ENCODE measurements around the gene KCTD20. TPM values are rescaled to one million over a fixed set of nuclear protein-coding genes. Genes with fewer than 3 reads are reported as not detected.
"Not testable (repeated sequence)": the region's sequence is repeated elsewhere in the genome, so short reads cannot be mapped to it uniquely, and the experiment has no call there.

Gene KCTD20
- polyA plus RNA-seq, 1 donor (not counting 4 experiments of a cell fraction or from before 2014, with no cell fraction given), result 31.8 TPM

DNA sequence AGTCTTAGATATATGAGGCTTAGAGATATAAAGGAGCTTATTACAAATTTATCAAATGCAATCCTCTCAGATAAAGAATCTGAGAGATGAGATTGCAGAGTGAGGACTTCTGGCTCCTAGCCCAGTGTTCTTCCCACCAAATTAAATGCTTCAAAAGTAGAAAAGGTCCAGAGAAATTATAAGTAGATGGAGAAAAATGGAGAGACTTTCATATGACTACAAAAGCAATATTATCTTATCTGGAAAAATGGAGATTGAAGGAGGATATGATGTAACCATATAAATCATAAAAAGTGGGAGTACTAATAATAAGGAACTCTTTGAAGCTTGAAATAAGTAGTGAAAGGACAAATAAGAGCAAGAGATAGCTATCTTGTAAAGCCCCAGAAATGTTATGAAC, 2.8 kb downstream of the KCTD20 start:
- Histone ChIP-seq H3K79me2 (ENCODE audit: control insufficient read depth, insufficient read depth, low read length) (peaks cover 48% of the 10 kb centered on the region), H3K4me1 (ENCODE audit: control insufficient read depth, extremely low read depth, insufficient read depth, low read length) (peaks cover 32% of the 10 kb centered on the region), H4K20me1 (ENCODE audit: control insufficient read depth, extremely low read depth, insufficient read depth, low read length) (no peaks in the 10 kb centered on the region), H3K36me3 (ENCODE audit: control insufficient read depth in 2 of 2, extremely low read depth in 1 of 2, insufficient read depth in 2 of 2, low read length in 2 of 2) (peaks cover 0 to 2% of the 10 kb centered on the region in 2 experiments), H3K4me2 (ENCODE audit: control insufficient read depth, extremely low read depth, insufficient read depth, low read depth, low read length) (no peak overlapping the region), H3K9me1 (ENCODE audit: control insufficient read depth, extremely low read depth, insufficient read depth, low read length) (peaks cover 3% of the 10 kb centered on the region), H3K27me3 (ENCODE audit: control insufficient read depth, extremely low read depth, insufficient read depth, low read length) (no peaks in the 10 kb centered on the region), H3K4me3 (ENCODE audit: control insufficient read depth in 2 of 3, extremely low read depth in 1 of 3, insufficient read depth in 2 of 3, low read depth in 1 of 3, low read length in 3 of 3) (no peak overlapping the region), H3K9me3 (ENCODE audit: control insufficient read depth, low read depth, low read length) (no peaks in the 10 kb centered on the region), H3K9ac (ENCODE audit: control insufficient read depth, extremely low read depth, insufficient read depth, low read length) (no peak overlapping the region), H3K27ac (ENCODE audit: control insufficient read depth, insufficient read depth, low read length) (no peak overlapping the region), H2AFZ (ENCODE audit: control insufficient read depth, low read length) (no peak overlapping the region)
- dilution Hi-C loops (cut with MboI; ENCODE audit: extremely low pct_ligation_motif_present, low sequenced_read_pairs), result no loop called here
- TF ChIP-seq EZH2 (IDR thresholded peaks at IDR 0.05; ENCODE audit: low read length), result no peak
- TF ChIP-seq, protein P1, sequence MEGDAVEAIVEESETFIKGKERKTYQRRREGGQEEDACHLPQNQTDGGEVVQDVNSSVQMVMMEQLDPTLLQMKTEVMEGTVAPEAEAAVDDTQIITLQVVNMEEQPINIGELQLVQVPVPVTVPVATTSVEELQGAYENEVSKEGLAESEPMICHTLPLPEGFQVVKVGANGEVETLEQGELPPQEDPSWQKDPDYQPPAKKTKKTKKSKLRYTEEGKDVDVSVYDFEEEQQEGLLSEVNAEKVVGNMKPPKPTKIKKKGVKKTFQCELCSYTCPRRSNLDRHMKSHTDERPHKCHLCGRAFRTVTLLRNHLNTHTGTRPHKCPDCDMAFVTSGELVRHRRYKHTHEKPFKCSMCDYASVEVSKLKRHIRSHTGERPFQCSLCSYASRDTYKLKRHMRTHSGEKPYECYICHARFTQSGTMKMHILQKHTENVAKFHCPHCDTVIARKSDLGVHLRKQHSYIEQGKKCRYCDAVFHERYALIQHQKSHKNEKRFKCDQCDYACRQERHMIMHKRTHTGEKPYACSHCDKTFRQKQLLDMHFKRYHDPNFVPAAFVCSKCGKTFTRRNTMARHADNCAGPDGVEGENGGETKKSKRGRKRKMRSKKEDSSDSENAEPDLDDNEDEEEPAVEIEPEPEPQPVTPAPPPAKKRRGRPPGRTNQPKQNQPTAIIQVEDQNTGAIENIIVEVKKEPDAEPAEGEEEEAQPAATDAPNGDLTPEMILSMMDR (optimal IDR thresholded peaks at IDR 0.05 in 1 of 3, IDR thresholded peaks at IDR 0.05 in 1 of 3, conservative IDR thresholded peaks at IDR 0.05 in 1 of 3; ENCODE audit: extremely low read depth in 1 of 3, insufficient read depth in 2 of 3, low read length in 3 of 3), result no peak
- DNase-seq (ENCODE audit: low read depth, low spot score) (no peak), FAIRE-seq (no peak)

GRCh38 chr6:36449173-36449572, 6.4 kb downstream of the KCTD20 start:
- H3K27me3 ChIP-seq (ENCODE audit: control insufficient read depth, extremely low read depth, insufficient read depth, low read length); H3K4me2 ChIP-seq (ENCODE audit: control insufficient read depth, extremely low read depth, insufficient read depth, low read depth, low read length); dilution Hi-C loops (cut with MboI; ENCODE audit: extremely low pct_ligation_motif_present, low sequenced_read_pairs); FAIRE-seq; H3K4me1 ChIP-seq (ENCODE audit: control insufficient read depth, extremely low read depth, insufficient read depth, low read length); H2AFZ ChIP-seq (ENCODE audit: control insufficient read depth, low read length); DNase-seq (ENCODE audit: low read depth, low spot score); H4K20me1 ChIP-seq (ENCODE audit: control insufficient read depth, extremely low read depth, insufficient read depth, low read length); H3K9ac ChIP-seq (ENCODE audit: control insufficient read depth, extremely low read depth, insufficient read depth, low read length); H3K27ac ChIP-seq (ENCODE audit: control insufficient read depth, insufficient read depth, low read length); H3K9me1 ChIP-seq (ENCODE audit: control insufficient read depth, extremely low read depth, insufficient read depth, low read length); H3K36me3 ChIP-seq (ENCODE audit: control insufficient read depth in 2 of 2, extremely low read depth in 1 of 2, insufficient read depth in 2 of 2, low read length in 2 of 2); H3K9me3 ChIP-seq (ENCODE audit: control insufficient read depth, low read depth, low read length); H3K4me3 ChIP-seq (ENCODE audit: control insufficient read depth in 2 of 3, extremely low read depth in 1 of 3, insufficient read depth in 2 of 3, low read depth in 1 of 3, low read length in 3 of 3): not testable (repeated sequence)
- peaks cover 49% of the 10 kb centered on the region for H3K79me2 ChIP-seq (ENCODE audit: control insufficient read depth, insufficient read depth, low read length)

GRCh38 chr6:36452897-36453296, 10.1 kb downstream of the KCTD20 start:
- H3K9me3 ChIP-seq (ENCODE audit: control insufficient read depth, low read depth, low read length); H3K4me3 ChIP-seq (ENCODE audit: control insufficient read depth in 2 of 3, extremely low read depth in 1 of 3, insufficient read depth in 2 of 3, low read depth in 1 of 3, low read length in 3 of 3); H3K9ac ChIP-seq (ENCODE audit: control insufficient read depth, extremely low read depth, insufficient read depth, low read length); H3K36me3 ChIP-seq (ENCODE audit: control insufficient read depth in 2 of 2, extremely low read depth in 1 of 2, insufficient read depth in 2 of 2, low read length in 2 of 2); H3K27me3 ChIP-seq (ENCODE audit: control insufficient read depth, extremely low read depth, insufficient read depth, low read length); H4K20me1 ChIP-seq (ENCODE audit: control insufficient read depth, extremely low read depth, insufficient read depth, low read length); FAIRE-seq; H3K4me1 ChIP-seq (ENCODE audit: control insufficient read depth, extremely low read depth, insufficient read depth, low read length); H3K27ac ChIP-seq (ENCODE audit: control insufficient read depth, insufficient read depth, low read length); dilution Hi-C loops (cut with MboI; ENCODE audit: extremely low pct_ligation_motif_present, low sequenced_read_pairs); DNase-seq (ENCODE audit: low read depth, low spot score); H3K4me2 ChIP-seq (ENCODE audit: control insufficient read depth, extremely low read depth, insufficient read depth, low read depth, low read length); H2AFZ ChIP-seq (ENCODE audit: control insufficient read depth, low read length); H3K9me1 ChIP-seq (ENCODE audit: control insufficient read depth, extremely low read depth, insufficient read depth, low read length): not testable (repeated sequence)
- peaks cover 51% of the 10 kb centered on the region for H3K79me2 ChIP-seq (ENCODE audit: control insufficient read depth, insufficient read depth, low read length)
